GM12874 (cell line): ENCODE results near the gene PRUNE2.

Experiments used
- TF ChIP-seq, protein P1 (sequence below): IDR thresholded peaks from 2 replicates; pipeline ENCODE4 v1.5.1; 2011; ENCODE audit warnings: low read depth, mild to moderate bottlenecking, control low read depth, low read length, moderate library complexity; ENCODE audit not compliant: insufficient read depth

PRUNE2 gene

DNA sequence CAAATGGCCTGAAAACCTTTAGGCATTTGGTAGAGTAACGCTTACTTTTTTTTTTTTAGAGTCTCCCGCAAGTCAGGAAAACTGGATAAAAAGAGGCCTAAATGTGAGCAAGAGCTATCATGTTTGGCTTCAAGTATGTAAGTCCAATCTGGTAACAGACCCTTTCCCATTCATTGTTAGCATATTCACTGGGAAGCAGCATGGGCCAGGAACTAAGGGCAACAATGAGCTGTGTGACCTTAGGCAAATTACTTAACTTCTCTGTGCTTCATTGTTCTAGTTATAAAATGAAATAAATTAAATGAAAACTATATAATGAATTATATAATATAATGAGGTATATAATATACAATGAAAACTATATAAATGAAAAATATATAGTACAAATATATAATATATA lies 256.0 kb downstream of the PRUNE2 start:
- TF ChIP-seq, protein P1, sequence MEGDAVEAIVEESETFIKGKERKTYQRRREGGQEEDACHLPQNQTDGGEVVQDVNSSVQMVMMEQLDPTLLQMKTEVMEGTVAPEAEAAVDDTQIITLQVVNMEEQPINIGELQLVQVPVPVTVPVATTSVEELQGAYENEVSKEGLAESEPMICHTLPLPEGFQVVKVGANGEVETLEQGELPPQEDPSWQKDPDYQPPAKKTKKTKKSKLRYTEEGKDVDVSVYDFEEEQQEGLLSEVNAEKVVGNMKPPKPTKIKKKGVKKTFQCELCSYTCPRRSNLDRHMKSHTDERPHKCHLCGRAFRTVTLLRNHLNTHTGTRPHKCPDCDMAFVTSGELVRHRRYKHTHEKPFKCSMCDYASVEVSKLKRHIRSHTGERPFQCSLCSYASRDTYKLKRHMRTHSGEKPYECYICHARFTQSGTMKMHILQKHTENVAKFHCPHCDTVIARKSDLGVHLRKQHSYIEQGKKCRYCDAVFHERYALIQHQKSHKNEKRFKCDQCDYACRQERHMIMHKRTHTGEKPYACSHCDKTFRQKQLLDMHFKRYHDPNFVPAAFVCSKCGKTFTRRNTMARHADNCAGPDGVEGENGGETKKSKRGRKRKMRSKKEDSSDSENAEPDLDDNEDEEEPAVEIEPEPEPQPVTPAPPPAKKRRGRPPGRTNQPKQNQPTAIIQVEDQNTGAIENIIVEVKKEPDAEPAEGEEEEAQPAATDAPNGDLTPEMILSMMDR: no peak

DNA sequence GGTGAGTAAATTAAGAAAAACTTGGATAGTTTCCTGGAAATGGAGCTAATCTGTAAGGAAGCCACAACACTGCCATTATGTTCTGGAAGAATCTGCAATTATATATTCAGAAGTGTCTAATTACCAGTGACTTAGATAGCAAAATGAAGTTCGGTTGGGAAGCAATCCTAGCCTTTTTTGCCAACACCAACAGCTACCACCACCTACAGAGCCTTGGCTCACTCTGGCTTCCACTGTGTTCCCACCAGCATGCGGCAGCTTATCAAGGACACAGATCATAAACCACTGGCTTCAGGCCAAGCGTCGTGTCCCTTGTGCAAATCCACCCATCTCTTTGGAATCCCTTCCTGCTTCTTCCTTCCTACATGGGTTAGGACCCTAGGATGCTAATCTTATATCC lies 259.7 kb downstream of the PRUNE2 start:
- TF ChIP-seq, protein P1: no peak

DNA sequence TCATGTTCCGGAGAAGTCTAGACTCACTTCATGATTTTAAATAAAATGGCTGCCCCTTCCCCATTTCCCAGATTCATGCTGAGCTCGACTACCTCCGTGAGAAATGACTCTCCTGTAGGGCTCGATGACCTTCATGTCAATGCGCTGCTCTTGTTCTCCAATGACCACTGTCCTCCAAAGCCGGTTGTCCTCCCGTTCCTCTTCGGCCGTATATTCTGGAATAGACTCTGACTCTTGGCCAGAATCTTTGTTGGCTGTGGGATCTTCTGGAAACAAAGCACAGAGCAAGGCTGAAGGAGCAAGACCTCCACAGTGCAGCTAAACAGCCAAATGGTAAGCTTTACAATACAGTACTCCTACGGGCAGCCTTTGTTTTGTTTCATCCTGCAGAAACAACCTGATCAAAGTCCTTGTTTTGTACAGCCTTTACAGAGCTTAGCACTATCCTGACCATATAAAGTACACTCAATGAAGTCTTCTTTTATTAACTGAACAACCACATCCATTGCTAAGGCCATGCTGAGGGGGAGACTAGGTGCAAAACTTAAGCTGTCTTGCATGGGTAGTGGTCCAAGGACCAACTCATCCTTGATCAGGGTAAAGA lies 261.2 kb downstream of the PRUNE2 start:
- TF ChIP-seq, protein P1: no peak

DNA sequence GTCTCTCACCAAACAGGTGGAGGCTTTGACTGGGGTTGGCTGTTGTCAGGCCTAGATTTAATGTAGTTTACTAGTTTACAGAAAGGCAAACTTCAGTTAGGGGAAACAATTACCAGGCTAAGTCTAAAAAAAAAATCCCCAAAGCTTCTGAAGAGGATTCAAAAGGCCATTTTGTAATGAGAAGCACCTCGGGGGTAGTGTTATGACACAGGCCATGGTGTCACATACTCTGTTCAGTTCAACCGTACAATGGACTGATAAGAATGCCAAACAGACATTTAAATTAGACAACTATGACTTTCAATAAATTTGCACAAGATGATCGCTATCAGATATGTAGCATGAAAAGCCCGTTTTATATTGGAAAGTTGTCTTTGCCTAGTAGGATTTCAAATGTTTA lies 261.7 kb downstream of the PRUNE2 start:
- TF ChIP-seq, protein P1: no peak

DNA sequence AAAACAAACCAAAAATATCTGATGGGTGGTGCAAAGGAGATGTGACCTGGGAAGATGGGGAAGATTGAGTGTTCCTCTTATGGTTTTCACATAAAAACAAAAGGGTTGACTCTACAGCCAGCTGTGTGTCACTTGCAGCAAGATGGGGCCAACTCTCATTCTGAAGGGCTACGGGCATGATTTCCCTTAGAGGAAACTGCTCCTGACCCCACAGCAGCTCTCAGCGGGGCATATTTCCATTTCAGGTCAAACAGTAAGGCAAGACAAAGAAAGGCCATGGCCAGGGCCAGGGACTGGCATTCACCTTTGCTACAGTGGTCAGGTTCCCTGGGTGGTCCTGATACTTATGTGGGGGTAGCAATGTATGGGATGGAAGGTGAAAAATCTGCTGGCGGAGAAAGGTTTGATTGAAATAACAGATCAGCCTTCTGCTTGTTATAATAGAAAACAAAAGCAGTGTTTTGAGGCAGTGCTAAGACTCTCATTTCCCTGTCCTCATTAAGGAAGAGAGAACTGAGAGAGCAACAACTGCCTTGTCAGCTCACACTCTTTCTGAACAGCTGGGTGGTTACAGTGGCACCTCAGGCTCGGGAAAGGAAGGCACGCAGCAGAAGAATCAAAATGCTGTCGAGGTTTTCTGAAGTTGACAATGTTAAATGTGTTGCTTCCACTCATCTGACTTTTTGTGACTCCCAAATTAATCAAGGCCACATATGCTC lies 262.4 kb downstream of the PRUNE2 start:
- TF ChIP-seq, protein P1: no peak

DNA sequence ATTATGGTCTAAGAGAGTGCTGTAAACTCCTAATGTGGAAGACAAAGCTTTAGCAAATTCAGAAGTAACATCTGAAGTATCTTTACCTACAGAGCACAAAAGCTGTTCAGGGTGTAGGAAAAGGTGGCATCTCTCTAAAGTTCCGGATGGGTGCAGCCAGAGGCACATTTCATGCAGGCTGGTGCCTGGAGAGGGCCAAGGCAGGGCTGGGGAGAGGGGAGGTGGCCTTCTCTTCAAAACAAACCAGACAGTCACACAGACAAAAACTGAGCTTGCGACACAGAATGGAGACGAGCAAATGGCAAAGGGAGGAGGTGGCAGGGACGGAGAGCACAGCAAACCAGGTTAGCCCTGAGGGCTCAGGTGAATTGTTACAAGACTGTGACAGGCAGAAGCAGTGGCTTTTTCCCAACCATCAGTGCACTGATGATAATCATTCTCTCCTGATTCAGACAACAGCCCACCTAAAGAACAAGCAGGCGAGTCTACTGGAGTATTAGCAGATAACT lies 263.2 kb downstream of the PRUNE2 start:
- TF ChIP-seq, protein P1: no peak

DNA sequence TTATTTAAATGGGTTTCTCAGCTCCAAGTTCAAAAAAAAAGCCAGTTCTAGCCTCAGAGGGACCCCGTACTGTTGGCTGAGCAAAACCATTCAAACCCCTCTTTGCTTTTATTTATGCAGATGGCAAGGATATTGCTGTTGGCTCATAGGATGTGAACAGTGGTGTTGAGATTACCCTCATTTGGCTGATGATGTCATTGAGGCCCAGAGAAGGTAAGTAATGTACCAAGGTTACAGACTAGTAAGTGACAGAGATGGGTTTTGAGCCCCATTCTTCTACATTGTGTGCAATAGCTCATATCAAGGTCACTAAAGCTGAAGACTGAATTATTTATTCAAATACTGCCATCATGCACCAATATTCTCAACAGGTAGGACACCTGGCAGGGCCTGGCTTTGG lies 263.8 kb downstream of the PRUNE2 start:
- TF ChIP-seq, protein P1: no peak
